ENCODE measurements around the gene CRYGB.

The CRYGB gene

DNA sequence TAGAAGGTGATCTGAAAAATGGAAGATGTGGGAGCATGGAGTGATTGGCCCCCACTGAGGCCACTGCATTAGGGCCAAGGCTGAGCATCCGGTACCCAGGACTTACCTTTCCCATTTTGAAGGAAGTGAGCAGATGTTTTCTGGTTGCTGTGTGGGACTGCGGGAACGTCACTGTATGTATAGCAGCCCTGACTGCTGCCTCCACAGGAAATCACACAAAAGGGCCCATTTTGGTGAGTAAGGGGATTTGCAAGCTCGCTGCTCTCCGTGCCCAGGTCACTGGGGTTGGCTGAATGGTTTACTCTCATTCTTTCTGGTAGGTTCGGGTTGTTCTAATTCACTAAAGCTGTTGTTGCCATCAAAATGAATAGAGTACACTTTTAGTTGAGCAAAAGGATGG lies at the start of gene CRYGB:
TSS of gene CRYGB (minus strand) at position 153 of the 400 bp plus-strand sequence. CDS start at position 115, 38 bp downstream.
- DNase-seq = no peak

- no peak for DNase-seq
Measured at GRCh38 chr2:208195531-208195930, 49.6 kb upstream of the CRYGB start.

GRCh38 chr2:208192611-208193236 lies 46.8 kb upstream of the CRYGB start:
- DNase-seq = no peak

GRCh38 chr2:208189810-208190503 lies 44.0 kb upstream of the CRYGB start, which contains the start of gene C2orf80:
C2orf80 (minus strand) TSS chr2:208190030; CDS start chr2:208186986, 3,044 bp downstream.
- no peak for DNase-seq

GRCh38 chr2:208189069-208189809 lies 43.3 kb upstream of the CRYGB start:
- DNase-seq = no peak

DNA sequence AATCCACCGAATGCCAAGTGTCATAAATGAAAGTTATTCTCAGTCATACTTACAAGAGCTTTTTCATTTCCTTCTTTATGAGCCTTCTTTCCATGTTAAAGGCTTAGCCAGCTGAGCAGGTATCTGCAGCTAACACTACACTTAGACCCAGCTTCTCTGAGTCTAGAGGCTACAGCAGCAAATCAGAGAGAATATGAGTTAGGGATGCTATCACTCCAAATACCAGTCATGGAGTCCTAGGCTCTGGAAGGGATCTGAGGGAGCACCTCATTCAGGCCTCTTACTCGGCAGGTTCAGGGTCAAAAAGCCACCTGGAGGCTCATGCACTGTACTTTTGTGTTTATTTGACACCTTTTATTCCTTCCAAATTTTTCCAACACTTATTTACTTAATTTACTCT lies 40.9 kb upstream of the CRYGB start:
- no peak for DNase-seq

GRCh38 chr2:208186465-208186864 lies 40.5 kb upstream of the CRYGB start:
- DNase-seq = no peak

GRCh38 chr2:208183972-208184705 lies 38.2 kb upstream of the CRYGB start:
- DNase-seq = no peak

DNA sequence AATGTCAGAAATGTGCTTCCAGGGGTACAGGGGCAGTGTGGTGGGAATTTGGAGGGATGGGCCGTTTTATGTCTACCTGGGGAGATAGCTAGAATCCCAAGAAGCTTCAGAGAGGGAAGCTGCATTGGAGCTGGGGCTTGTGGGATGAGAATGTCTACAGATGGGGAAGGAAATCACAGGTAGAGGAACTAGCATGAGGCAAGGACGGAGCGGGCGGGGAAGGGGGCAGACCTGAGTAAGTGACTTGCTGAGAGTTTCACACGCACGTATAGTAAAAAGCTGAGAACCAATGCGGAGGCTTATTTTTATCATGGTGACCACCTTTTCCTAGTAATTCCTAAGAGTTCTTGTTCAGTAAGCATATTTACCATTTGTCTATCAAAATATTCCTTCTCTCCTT lies 37.6 kb upstream of the CRYGB start:
- DNase-seq = no peak

DNA sequence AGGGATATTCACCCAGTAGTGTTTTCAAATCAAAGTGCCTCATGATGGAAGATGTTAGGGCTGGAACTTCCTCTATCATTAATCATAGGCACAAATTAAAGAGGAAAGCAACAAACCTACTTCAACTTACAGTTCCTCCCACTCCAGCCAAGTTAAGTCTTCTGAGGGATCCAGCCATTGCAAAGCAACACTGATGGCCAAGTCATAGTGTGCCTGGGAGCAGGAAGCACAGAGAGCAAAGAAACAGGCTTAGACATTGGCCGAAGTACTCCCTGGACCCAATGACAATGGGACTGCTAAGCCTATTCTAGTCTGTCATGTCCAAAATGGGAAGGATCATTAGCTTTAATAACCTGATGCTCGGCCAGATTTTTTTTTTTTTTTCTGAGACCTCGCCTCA lies 36.9 kb upstream of the CRYGB start:
- DNase-seq = no peak

GRCh38 chr2:208179028-208179609 lies 33.2 kb upstream of the CRYGB start:
- no peak for DNase-seq

GRCh38 chr2:208175840-208176153 lies 29.8 kb upstream of the CRYGB start:
- DNase-seq = no peak

DNA sequence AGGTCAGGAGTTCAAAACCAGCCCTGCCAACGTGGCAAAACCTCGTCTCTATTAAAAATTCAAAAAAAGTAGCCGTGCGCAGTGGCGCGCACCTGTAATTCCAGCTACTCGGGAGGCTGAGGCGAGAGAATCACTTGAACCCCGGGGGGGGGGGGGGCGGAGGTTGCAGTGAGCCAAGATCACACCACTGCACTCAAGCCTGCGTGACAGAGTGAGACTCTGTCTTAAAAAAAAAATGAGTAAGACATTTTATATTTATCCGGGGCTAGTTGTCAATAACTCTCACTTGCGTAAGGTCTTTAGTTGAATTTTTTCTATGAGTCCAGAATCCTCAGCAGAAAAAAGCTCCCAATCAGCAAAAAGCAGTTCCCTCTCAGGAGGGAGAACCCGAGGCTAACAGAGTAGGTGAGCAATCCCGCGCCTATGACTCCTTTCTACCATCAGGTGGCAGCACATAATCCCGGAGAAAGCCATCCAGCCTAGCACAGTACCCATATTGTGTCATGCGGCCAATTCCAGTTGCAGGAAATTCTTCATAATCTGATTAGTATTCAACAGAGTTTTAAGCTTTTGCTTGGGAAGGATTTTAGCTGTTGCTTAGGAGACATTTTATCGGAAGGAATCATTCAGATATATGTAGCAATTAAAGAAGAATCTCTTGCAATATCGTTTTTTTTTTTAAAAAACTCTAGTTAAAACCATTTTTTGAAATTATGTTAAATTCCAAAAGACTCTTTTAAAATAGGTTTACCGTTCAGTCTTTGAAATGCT lies 29.3 kb upstream of the CRYGB start:
- DNase-seq = no peak

DNA sequence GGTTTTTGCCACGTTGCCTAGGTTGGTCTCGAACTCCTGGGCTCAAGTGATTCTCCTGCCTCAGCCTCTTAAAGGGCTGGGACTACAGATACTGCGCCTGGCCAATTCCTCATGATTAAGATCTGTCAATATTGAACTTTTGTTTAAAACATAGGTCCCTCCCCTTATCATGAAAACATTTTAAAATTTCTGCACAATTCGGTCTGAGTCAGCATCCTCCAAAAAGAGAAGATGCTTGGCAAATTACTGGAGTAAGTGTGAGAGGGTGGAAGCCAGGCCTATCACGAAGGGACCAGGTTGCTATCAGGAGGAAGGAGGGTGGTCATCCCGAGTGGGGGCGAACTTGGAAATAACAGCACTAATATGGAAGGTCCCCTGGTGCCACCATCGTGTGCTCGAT lies 28.2 kb upstream of the CRYGB start:
- no peak for DNase-seq

DNA sequence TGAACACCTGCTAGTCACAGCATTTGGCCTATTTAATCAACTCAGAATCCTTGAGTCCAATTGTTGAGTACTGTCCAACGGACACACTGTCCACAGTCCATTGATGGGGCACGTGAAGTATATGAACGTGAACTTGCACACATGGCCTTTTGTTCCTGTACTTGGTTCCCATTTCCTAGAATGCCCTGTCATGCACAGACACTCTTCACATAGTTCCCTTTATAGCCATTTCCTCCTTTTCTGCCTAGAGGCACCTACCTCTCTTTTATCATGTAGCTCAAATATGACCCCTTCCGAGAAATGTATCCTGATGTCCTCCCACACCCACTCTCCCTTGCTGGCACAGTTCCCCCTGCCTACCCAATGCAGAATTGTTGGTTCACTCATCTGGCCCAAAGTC lies 26.2 kb upstream of the CRYGB start:
- DNase-seq = peak; percentile 35

DNA sequence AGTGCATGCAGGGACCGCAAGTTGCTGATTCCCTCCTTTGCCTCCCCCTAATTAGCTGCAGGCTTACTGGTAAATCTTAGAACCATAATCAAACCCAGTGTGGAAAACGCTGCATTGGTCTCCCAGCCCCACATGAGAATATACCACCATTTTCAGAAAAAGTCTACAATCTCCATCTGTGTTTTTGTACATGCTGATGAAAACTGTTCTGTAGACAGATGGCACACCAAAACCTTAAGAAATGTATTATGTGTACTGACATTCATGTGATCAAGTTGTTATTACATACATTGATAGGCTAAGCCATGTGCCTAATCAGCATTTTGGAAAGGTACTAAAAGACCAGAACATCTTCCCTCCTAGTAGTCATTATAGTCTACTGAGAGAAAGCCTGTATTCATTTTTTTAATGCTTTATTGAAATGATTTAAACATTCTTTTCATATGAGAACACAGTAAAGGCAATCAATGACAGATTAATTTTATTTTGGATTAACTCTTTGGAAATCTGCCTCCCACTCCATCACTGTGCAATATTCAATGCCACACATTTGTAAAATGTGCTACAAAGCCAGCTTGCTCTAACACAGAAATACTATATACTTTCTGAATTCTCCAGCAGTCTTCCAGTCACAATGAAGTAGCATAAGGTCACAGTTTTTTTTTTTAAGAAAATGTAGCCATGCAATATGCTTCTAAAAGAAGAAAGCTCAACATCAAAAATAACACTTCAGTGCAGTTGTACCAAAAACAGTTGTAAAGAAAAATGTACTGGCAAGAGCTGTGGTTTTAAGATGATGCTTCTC lies 19.2 kb upstream of the CRYGB start:
- DNase-seq = no peak

DNA sequence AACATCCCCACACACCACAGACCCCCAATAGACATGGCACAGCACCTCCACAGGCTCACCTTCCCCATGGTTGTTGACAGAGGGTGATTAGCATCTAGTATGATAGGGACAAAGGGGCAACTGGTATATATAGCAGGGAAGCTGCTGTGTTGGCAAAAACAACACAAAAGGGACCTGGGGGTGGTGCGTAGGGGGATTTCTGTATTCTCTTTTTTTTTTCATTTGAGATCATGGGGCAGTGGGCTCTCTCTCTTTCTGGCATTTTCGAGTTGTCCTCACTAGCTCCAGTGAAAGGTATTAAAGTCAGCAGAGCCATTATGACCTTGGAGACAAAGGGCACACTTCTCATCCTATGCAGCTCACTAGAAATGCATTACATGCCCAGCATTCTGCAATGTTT lies 17.5 kb upstream of the CRYGB start, which contains the start of gene CRYGA:
TSS of gene CRYGA (minus strand) at position 101 of the 400 bp plus-strand sequence. CDS start at position 68, 33 bp downstream.
- DNase-seq = no peak

DNA sequence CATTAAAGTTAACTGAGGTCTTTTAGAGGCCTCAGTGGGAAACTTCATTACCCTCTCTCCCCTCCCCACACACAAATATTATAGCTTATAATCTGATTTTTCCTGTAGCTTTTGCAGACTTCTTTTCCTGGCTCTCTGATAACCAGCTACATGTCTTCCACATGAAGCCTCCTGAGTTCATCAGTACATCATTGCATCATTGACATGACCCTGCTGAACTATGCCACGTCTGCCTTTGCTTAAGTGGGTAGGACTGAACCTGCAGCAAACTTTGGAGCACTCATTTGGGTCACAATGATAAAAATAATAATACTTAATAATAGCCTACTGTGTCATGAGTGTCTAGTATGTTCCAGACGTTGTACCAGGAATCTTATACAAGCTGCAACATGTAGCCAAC lies 10.5 kb upstream of the CRYGB start:
- no peak for DNase-seq

GRCh38 chr2:208153156-208153555 lies 7.2 kb upstream of the CRYGB start:
- DNase-seq = no peak

- DNase-seq = no peak
Measured at GRCh38 chr2:208150956-208151355, 5.0 kb upstream of the CRYGB start.

GRCh38 chr2:208150094-208150493 lies 4.1 kb upstream of the CRYGB start:
- DNase-seq = no peak
